Kidney (tissue), 14 donors: ENCODE measurements around the gene CNTD1. TPM values are rescaled to one million over a fixed set of nuclear protein-coding genes. Genes with fewer than 3 reads are reported as not detected.

ENCODE experiments used
- DNase-seq, 5 donors: peaks; one replicate each; pipeline ENCODE4 v3.0.0-alpha.2; 2013 to 2020
- FAIRE-seq: peaks from 2 replicates; lab custom pipeline; 2012; peaks lifted over from hg19 to GRCh38; lab: Jason Lieb, UNC
- H3K27ac ChIP-seq, 2 donors: one replicate each; pipeline ENCODE4 v1.7.0; 2013; ENCODE audit warnings: low read depth in 2 of 2, low read length in 2 of 2, inconsistent platforms in 1 of 2
- H3K27me3 ChIP-seq: one replicate; pipeline ENCODE4 v1.7.1; 2013; ENCODE audit warnings: low read length, inconsistent platforms; ENCODE audit not compliant: control insufficient read depth, insufficient read depth
- H3K36me3 ChIP-seq, 3 donors: one replicate each; pipeline versions ENCODE4 v1.7.0 to v1.7.1; 2013; ENCODE audit warnings: low read length in 3 of 3, control low read depth in 1 of 3, inconsistent platforms in 1 of 3; ENCODE audit not compliant: insufficient read depth in 3 of 3, control insufficient read depth in 2 of 3
- H3K4me1 ChIP-seq, 3 donors: one replicate each; pipeline versions ENCODE4 v1.7.0 to v1.7.1; 2013; ENCODE audit warnings: low read length in 3 of 3, inconsistent platforms in 1 of 3, low read depth in 1 of 3; ENCODE audit not compliant: control insufficient read depth in 2 of 3, insufficient read depth in 2 of 3
- H3K4me3 ChIP-seq, 3 donors: one replicate each; pipeline versions ENCODE4 v1.7.0 to v1.8.1; 2013; ENCODE audit warnings: low read length in 3 of 3, control low read depth in 1 of 3, inconsistent platforms in 1 of 3
- H3K9ac ChIP-seq, 3 donors: one replicate each; pipeline versions ENCODE4 v1.7.0 to v1.7.1; 2013; ENCODE audit warnings: low read length in 3 of 3, control low read depth in 1 of 3, inconsistent platforms in 1 of 3
- H3K9me3 ChIP-seq, 3 donors: one replicate each; pipeline versions ENCODE4 v1.7.0 to v1.7.1; 2013; ENCODE audit warnings: low read length in 3 of 3, control low read depth in 1 of 3, inconsistent platforms in 1 of 3; ENCODE audit not compliant: control insufficient read depth in 2 of 3, insufficient read depth in 1 of 3
- CTCF ChIP-seq: IDR thresholded peaks from 3 replicates; pipeline ENCODE4 v1.5.1; 2012; ENCODE audit warnings: mild to moderate bottlenecking, moderate library complexity, borderline replicate concordance; ENCODE audit not compliant: insufficient read depth; ENCODE audit errors: extremely low read depth
- intact Hi-C: fragments of 100-400 bp; cut with DNase I; formaldehyde crosslinking; loops from one replicate; pipeline ENCODE4 v1.11.1; 2022
- polyA plus RNA-seq: library from polyadenylated mRNA; stranded (reverse); fragments of 350-450 nt; fragmentation: Illumina TruSeq; extraction: RNeasy Lipid Tissue Mini Kit (QIAGEN cat#74804); gene quantifications from one replicate; pipeline ENCODE4 v1.2.3, GENCODE V29; 2014; ENCODE audit warnings: low read depth, low replicate concordance; ENCODE audit not compliant: insufficient read depth
- total RNA-seq: library from RNA; stranded (reverse); fragmentation: NEBNext Ultra II Directional; extraction: Animal tissue kit (Norgen Biotek cat#: 25700); gene quantifications from one replicate; pipeline ENCODE4 v1.2.1, GENCODE V29; 2021
- donor health status: control.
- donor health status: control.
- donor health status: control.
- donor health status: control.
- donor health status: control.
- donor health status: DM: yes; HTN: yes; CAD: no.
- donor health status: Normal renal cell carcinoma (clear cell type).

The CNTD1 gene
- total and polyA plus RNA-seq, 2 donors from 2014 or later = 0.60 to 0.95 TPM

- H3K4me1 ChIP-seq = peaks cover 4 to 15% (median 12%) of the 10 kb centered on the region in 3 donors
- no peak overlapping the region for H3K27ac ChIP-seq
- no peak for FAIRE-seq
- H3K27me3 ChIP-seq = no peaks in the 10 kb centered on the region
- TF ChIP-seq CTCF = no peak
- H3K4me3 ChIP-seq = no peak overlapping the region
- no peak overlapping the region for H3K9ac ChIP-seq
- H3K9me3 ChIP-seq = no peaks in the 10 kb centered on the region
- H3K36me3 ChIP-seq = peaks cover 4 to 22% (median 19%) of the 10 kb centered on the region in 3 donors
- no peak for DNase-seq
- intact Hi-C loops = no loop called here
Observed at GRCh38 chr17:42846594-42847280, 48.1 kb downstream of the CNTD1 start.

GRCh38 chr17:42848093-42848492 is 49.4 kb downstream of the CNTD1 start:
- no peak overlapping the region for H3K9ac ChIP-seq
- DNase-seq = no peak
- intact Hi-C loops = no loop called here
- H3K9me3 ChIP-seq = no peaks in the 10 kb centered on the region
- peaks cover 4 to 13% (median 12%) of the 10 kb centered on the region in 3 donors for H3K36me3 ChIP-seq
- peaks cover 4 to 17% (median 12%) of the 10 kb centered on the region in 3 donors for H3K4me1 ChIP-seq
- H3K27me3 ChIP-seq = no peaks in the 10 kb centered on the region
- no peak overlapping the region for H3K27ac ChIP-seq
- FAIRE-seq = no peak
- H3K4me3 ChIP-seq = no peak overlapping the region
- no peak for TF ChIP-seq CTCF

GRCh38 chr17:42849031-42849430 is 50.4 kb downstream of the CNTD1 start:
- no peak overlapping the region for H3K4me3 ChIP-seq
- no peaks in the 10 kb centered on the region for H3K27me3 ChIP-seq
- peaks cover 4 to 19% (median 12%) of the 10 kb centered on the region in 3 donors for H3K4me1 ChIP-seq
- DNase-seq (no peak), FAIRE-seq (no peak)
- no peak for TF ChIP-seq CTCF
- intact Hi-C loops = no loop called here
- H3K9me3 ChIP-seq = no peaks in the 10 kb centered on the region
- H3K36me3 ChIP-seq = peaks cover 2 to 9% (median 8%) of the 10 kb centered on the region in 3 donors
- no peak overlapping the region for H3K9ac ChIP-seq
- no peak overlapping the region for H3K27ac ChIP-seq
